Adrenal gland (tissue), 5 donors: ENCODE data around the gene PCID2.

ENCODE experiments used
- POLR2A ChIP-seq, 2 donors: fragments of 450-650 bp; IDR thresholded peaks; one replicate each; pipeline ENCODE4 v1.6.1; 2017; ENCODE audit warnings: antibody characterized with exemption in 2 of 2, mild to moderate bottlenecking in 2 of 2, moderate library complexity in 1 of 2
- TF ChIP-seq, protein P1 (sequence below), 6 experiments: fragments of 450-650 bp in 4 of 6; fragments of 200-600 bp in 2 of 6; sonication (generic) in 1 of 6; IDR thresholded peaks; 1 replicate in 5 of 6; 2 replicates in 1 of 6; pipeline versions ENCODE4 v1.5.1 to v1.8.0; 2016 to 2021; ENCODE audit warnings: antibody characterized with exemption in 6 of 6, mild to moderate bottlenecking in 2 of 6, moderate library complexity in 1 of 6
- donor health status: DM: no; HTN: no; CAD: no.

DNA sequence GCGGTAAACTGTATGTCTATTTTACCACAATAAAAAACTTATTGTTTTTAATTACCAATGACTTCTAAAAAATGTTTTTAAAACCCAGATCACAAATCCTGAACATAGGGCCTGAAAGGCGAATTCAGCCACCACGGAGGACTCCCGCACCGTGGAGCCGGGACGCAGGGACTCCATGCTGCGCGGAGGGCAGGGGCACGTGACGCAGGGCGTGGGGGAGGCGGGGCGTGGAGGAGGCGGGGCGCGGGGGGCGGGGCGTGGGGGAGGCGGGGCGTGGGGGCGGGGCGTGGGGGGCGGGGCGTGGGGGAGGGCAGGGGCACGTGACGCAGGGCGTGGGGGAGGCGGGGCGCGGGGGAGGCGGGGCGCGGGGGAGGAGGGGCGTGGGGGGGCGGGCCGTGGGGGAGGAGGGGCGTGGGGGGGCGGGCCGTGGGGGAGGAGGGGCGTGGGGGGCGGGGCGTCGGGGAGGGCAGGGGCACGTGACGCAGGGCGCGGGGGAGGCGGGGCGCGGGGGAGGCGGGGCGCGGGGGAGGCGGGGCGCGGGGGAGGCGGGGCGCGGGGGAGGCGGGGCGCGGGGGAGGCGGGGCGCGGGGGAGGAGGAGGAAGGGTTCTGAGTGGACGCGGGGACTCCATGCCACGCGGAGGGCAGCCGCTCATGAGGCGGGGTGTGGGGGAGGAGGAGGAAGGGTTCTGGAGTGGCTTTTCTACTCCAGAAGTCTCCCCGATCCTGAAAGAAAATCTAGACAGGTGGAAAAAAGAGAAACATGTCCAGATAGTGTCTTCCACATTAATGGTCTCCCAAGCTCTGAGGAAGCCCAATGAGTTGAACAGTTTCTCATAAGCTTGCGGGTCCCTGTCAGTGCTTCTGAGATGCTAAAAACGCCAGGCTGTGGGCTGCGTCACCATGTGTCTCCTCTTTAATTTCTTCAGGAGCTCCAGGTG is 54.4 kb downstream of the PCID2 start:
- TF ChIP-seq, protein P1, sequence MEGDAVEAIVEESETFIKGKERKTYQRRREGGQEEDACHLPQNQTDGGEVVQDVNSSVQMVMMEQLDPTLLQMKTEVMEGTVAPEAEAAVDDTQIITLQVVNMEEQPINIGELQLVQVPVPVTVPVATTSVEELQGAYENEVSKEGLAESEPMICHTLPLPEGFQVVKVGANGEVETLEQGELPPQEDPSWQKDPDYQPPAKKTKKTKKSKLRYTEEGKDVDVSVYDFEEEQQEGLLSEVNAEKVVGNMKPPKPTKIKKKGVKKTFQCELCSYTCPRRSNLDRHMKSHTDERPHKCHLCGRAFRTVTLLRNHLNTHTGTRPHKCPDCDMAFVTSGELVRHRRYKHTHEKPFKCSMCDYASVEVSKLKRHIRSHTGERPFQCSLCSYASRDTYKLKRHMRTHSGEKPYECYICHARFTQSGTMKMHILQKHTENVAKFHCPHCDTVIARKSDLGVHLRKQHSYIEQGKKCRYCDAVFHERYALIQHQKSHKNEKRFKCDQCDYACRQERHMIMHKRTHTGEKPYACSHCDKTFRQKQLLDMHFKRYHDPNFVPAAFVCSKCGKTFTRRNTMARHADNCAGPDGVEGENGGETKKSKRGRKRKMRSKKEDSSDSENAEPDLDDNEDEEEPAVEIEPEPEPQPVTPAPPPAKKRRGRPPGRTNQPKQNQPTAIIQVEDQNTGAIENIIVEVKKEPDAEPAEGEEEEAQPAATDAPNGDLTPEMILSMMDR (IDR thresholded peaks at IDR 0.05): peak in 1 of 6 experiments; percentile 6
- peak; percentile 10 to 75 for TF ChIP-seq POLR2A (IDR thresholded peaks at IDR 0.05)
